Liver (tissue), 9 donors: ENCODE results near the gene TNNI3K. TPM values are rescaled to one million over a fixed set of nuclear protein-coding genes. Genes with fewer than 3 reads are reported as not detected.

ENCODE experiments used
- DNase-seq: peaks from one replicate; pipeline ENCODE4 v3.0.0-alpha.2; 2017; ENCODE audit warnings: low spot score
- H3K27ac ChIP-seq, 2 donors: one replicate each; pipeline ENCODE4 v1.7.0; 2013; ENCODE audit warnings: inconsistent platforms in 2 of 2, low read length in 2 of 2, control low read depth in 1 of 2, low read depth in 1 of 2, mild to moderate bottlenecking in 1 of 2
- H3K27me3 ChIP-seq, 4 donors: one replicate each; pipeline versions ENCODE4 v1.6.1 to v1.7.0; 2013; ENCODE audit warnings: low read length in 3 of 4, inconsistent platforms in 1 of 4, mild to moderate bottlenecking in 1 of 4, moderate library complexity in 1 of 4; ENCODE audit not compliant: control insufficient read depth in 4 of 4, insufficient read depth in 4 of 4
- H3K36me3 ChIP-seq, 4 donors: one replicate each; pipeline versions ENCODE4 v1.6.1 to v1.7.0; 2013; ENCODE audit warnings: low read length in 3 of 4, mild to moderate bottlenecking in 3 of 4, low read depth in 1 of 4, moderate library complexity in 1 of 4; ENCODE audit not compliant: control insufficient read depth in 4 of 4, insufficient read depth in 3 of 4
- H3K4me1 ChIP-seq, 4 donors: one replicate each; pipeline versions ENCODE4 v1.6.1 to v1.7.0; 2013; ENCODE audit warnings: low read length in 3 of 4, mild to moderate bottlenecking in 3 of 4, moderate library complexity in 1 of 4; ENCODE audit not compliant: control insufficient read depth in 4 of 4, insufficient read depth in 4 of 4
- H3K4me3 ChIP-seq, 3 donors: one replicate each; pipeline versions ENCODE4 v1.6.1 to v1.7.0; 2013; ENCODE audit warnings: low read length in 3 of 3, control low read depth in 1 of 3, low read depth in 1 of 3, mild to moderate bottlenecking in 1 of 3
- H3K9ac ChIP-seq, 2 donors: one replicate each; pipeline ENCODE4 v1.7.0; 2013; ENCODE audit warnings: low read length in 2 of 2, mild to moderate bottlenecking in 2 of 2, moderate library complexity in 2 of 2, control low read depth in 1 of 2, low read depth in 1 of 2
- H3K9me3 ChIP-seq, 4 donors: one replicate each; pipeline versions ENCODE4 v1.6.1 to v1.7.0; 2013; ENCODE audit warnings: low read length in 3 of 4; ENCODE audit not compliant: control insufficient read depth in 4 of 4
- ATF3 ChIP-seq: IDR thresholded peaks from 2 replicates; pipeline ENCODE4 v1.6.1; 2016; ENCODE audit warnings: antibody characterized with exemption
- EGR1 ChIP-seq, 2 donors: IDR thresholded peaks; 2 replicates each; pipeline ENCODE4 v1.6.1; 2016 to 2018; ENCODE audit warnings: antibody characterized with exemption in 2 of 2, low read depth in 2 of 2
- FOXA1 ChIP-seq: IDR thresholded peaks from 2 replicates; pipeline ENCODE4 v1.6.1; 2016; ENCODE audit warnings: antibody characterized with exemption
- FOXA2 ChIP-seq: IDR thresholded peaks from 2 replicates; pipeline ENCODE4 v1.6.1; 2016; ENCODE audit warnings: antibody characterized with exemption
- GABPA ChIP-seq, 2 donors: IDR thresholded peaks in 1 of 2; conservative IDR thresholded peaks in 1 of 2; 2 replicates each; pipeline ENCODE4 v1.6.1; 2016; ENCODE audit warnings: antibody characterized with exemption in 2 of 2, mild to moderate bottlenecking in 1 of 2, moderate library complexity in 1 of 2
- HNF4A ChIP-seq, 2 donors: conservative IDR thresholded peaks; 2 replicates each; pipeline ENCODE4 v1.6.1; 2016; ENCODE audit warnings: antibody characterized with exemption in 2 of 2, mild to moderate bottlenecking in 2 of 2
- HNF4G ChIP-seq: IDR thresholded peaks from 2 replicates; pipeline ENCODE4 v1.6.1; 2016; ENCODE audit warnings: antibody characterized with exemption
- JUND ChIP-seq, 2 donors: IDR thresholded peaks; 2 replicates each; pipeline ENCODE4 v1.6.1; 2016; ENCODE audit warnings: antibody characterized with exemption in 2 of 2
- NR2F2 ChIP-seq: IDR thresholded peaks from 2 replicates; pipeline ENCODE4 v1.6.1; 2016; ENCODE audit warnings: antibody characterized with exemption
- RAD21 ChIP-seq, 2 donors: IDR thresholded peaks; 2 replicates each; pipeline ENCODE4 v1.6.1; 2016; ENCODE audit warnings: antibody characterized with exemption in 2 of 2, mild to moderate bottlenecking in 2 of 2
- RXRA ChIP-seq, 2 donors: IDR thresholded peaks; 2 replicates each; pipeline ENCODE4 v1.6.1; 2017 to 2018; ENCODE audit warnings: antibody characterized with exemption in 2 of 2, mild to moderate bottlenecking in 1 of 2
- SP1 ChIP-seq: IDR thresholded peaks from 2 replicates; pipeline ENCODE4 v1.6.1; 2018; ENCODE audit warnings: antibody characterized with exemption, mild to moderate bottlenecking
- TAF1 ChIP-seq: conservative IDR thresholded peaks from 2 replicates; pipeline ENCODE4 v1.6.1; 2016; ENCODE audit warnings: antibody characterized with exemption, mild to moderate bottlenecking
- YY1 ChIP-seq: IDR thresholded peaks from 2 replicates; pipeline ENCODE4 v1.6.1; 2016; ENCODE audit warnings: antibody characterized with exemption, mild to moderate bottlenecking
- ZBTB33 ChIP-seq: IDR thresholded peaks from 2 replicates; pipeline ENCODE4 v1.6.1; 2016; ENCODE audit warnings: antibody characterized with exemption
- WGBS: extraction: QIAGEN DNeasy Blood & Tissue Kit; methylation state at CpG from one replicate; pipeline ENCODE4 v1.1.7; 2013; 5-methylcytosine and 5-hydroxymethylcytosine counted together
- polyA plus RNA-seq, 2 donors: library from polyadenylated mRNA; stranded (reverse) in 1 of 2; unstranded in 1 of 2; fragments of 200-250 nt in 1 of 2; fragments of >200 nt in 1 of 2; fragmentation: Nextera tagmentation in 1 of 2; extraction: Ambion mirVana in 1 of 2; gene quantifications; one replicate each; pipeline versions ENCODE4 v1.2.1 to v1.2.3, GENCODE V29; 2013 to 2015
- total RNA-seq, 2 donors: library from RNA; depleted of rRNA; stranded (reverse); fragments of >200 nt; gene quantifications; one replicate each; pipeline ENCODE4 v1.2.3, GENCODE V29; 2014
- TF ChIP-seq, protein P1 (sequence below): IDR thresholded peaks from 2 replicates; pipeline ENCODE4 v1.6.1; 2016; ENCODE audit warnings: antibody characterized with exemption, mild to moderate bottlenecking
- TF ChIP-seq, protein P2 (sequence below): IDR thresholded peaks from 2 replicates; pipeline ENCODE4 v1.6.1; 2016; ENCODE audit warnings: antibody characterized with exemption
- TF ChIP-seq, protein P3 (sequence below): fragments of 150-350 bp; IDR thresholded peaks from 2 replicates; pipeline ENCODE4 v1.5.1; 2017; ENCODE audit warnings: improper control_type of control experiment, low read depth, low read length; ENCODE audit not compliant: missing input control
- donor health status: healthy.
- donor health status: healthy.
- donor health status: healthy.
- donor health status: healthy.
- donor health status: healthy.

The TNNI3K gene
- total and polyA plus RNA-seq, 4 donors, result 0.09 to 0.10 TPM; not detected in 2

DNA sequence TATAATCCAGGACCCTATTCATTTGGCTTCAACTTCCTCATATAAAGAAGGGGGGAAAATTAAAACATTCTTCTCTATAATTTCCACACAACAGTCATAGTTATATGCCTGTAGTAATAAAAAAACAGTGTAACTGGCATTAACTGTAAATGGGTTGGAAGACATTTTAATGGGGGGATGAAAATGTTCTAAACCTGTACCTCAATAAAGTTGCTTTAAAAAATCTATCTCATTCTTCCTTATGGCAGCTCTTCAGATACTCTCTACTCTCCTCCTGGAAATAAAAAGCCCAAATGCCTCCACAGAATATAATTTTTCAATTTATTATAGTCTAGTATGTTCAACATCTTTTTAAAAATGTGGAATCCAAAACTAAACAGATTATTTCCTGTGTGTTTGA lies 39.8 kb upstream of the TNNI3K start:
- DNase-seq, result no peak
- no peak overlapping the region for H3K4me3 ChIP-seq
- H3K4me1 ChIP-seq, result peaks cover 0 to 7% (median 2%) of the 10 kb centered on the region in 4 donors
- H3K36me3 ChIP-seq, result no peaks in the 10 kb centered on the region
- H3K9ac ChIP-seq, result no peak overlapping the region
- H3K27ac ChIP-seq, result no peak overlapping the region
- H3K27me3 ChIP-seq, result no peaks in the 10 kb centered on the region
- TF ChIP-seq YY1 (no peak), EGR1 (IDR thresholded peaks at IDR 0.05; ENCODE audit: low read depth in 2 of 2) (no peak), NR2F2 (no peak), SP1 (no peak)
- TF ChIP-seq, protein P1, sequence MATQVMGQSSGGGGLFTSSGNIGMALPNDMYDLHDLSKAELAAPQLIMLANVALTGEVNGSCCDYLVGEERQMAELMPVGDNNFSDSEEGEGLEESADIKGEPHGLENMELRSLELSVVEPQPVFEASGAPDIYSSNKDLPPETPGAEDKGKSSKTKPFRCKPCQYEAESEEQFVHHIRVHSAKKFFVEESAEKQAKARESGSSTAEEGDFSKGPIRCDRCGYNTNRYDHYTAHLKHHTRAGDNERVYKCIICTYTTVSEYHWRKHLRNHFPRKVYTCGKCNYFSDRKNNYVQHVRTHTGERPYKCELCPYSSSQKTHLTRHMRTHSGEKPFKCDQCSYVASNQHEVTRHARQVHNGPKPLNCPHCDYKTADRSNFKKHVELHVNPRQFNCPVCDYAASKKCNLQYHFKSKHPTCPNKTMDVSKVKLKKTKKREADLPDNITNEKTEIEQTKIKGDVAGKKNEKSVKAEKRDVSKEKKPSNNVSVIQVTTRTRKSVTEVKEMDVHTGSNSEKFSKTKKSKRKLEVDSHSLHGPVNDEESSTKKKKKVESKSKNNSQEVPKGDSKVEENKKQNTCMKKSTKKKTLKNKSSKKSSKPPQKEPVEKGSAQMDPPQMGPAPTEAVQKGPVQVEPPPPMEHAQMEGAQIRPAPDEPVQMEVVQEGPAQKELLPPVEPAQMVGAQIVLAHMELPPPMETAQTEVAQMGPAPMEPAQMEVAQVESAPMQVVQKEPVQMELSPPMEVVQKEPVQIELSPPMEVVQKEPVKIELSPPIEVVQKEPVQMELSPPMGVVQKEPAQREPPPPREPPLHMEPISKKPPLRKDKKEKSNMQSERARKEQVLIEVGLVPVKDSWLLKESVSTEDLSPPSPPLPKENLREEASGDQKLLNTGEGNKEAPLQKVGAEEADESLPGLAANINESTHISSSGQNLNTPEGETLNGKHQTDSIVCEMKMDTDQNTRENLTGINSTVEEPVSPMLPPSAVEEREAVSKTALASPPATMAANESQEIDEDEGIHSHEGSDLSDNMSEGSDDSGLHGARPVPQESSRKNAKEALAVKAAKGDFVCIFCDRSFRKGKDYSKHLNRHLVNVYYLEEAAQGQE, result no peak
- H3K9me3 ChIP-seq, result no peaks in the 10 kb centered on the region

DNA sequence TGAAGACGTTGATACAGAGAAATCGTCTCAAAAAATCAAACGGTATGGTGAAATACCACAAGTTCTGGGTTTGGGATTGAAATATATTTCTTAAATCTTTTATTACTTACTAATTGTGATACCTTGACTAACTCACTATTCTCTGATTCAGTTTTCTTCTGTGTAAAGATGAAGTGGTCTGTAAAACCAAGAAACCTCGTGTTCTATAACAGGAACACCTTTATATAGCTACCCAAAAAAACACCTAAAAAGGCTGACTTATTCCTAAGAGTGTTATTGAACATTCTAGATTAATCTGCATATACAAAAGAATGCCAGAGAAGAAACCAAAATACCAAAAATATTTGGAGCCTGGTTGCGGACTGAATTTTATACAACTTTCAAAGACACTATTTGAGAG lies 37.9 kb upstream of the TNNI3K start:
- H3K27me3 ChIP-seq, result no peaks in the 10 kb centered on the region
- TF ChIP-seq JUND (IDR thresholded peaks at IDR 0.05) (no peak), TAF1 (no peak), NR2F2 (no peak), SP1 (no peak), HNF4A (conservative IDR thresholded peaks at IDR 0.05) (no peak), RAD21 (IDR thresholded peaks at IDR 0.05) (no peak), ATF3 (no peak), FOXA2 (no peak), RXRA (IDR thresholded peaks at IDR 0.05) (no peak), ZBTB33 (no peak), YY1 (no peak), GABPA (IDR thresholded peaks at IDR 0.05 in 1 of 2, conservative IDR thresholded peaks at IDR 0.05 in 1 of 2) (no peak), HNF4G (no peak), FOXA1 (no peak), EGR1 (IDR thresholded peaks at IDR 0.05; ENCODE audit: low read depth in 2 of 2) (no peak)
- TF ChIP-seq, protein P2, sequence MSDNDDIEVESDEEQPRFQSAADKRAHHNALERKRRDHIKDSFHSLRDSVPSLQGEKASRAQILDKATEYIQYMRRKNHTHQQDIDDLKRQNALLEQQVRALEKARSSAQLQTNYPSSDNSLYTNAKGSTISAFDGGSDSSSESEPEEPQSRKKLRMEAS, result no peak
- TF ChIP-seq, protein P1, result no peak
- TF ChIP-seq, protein P3, sequence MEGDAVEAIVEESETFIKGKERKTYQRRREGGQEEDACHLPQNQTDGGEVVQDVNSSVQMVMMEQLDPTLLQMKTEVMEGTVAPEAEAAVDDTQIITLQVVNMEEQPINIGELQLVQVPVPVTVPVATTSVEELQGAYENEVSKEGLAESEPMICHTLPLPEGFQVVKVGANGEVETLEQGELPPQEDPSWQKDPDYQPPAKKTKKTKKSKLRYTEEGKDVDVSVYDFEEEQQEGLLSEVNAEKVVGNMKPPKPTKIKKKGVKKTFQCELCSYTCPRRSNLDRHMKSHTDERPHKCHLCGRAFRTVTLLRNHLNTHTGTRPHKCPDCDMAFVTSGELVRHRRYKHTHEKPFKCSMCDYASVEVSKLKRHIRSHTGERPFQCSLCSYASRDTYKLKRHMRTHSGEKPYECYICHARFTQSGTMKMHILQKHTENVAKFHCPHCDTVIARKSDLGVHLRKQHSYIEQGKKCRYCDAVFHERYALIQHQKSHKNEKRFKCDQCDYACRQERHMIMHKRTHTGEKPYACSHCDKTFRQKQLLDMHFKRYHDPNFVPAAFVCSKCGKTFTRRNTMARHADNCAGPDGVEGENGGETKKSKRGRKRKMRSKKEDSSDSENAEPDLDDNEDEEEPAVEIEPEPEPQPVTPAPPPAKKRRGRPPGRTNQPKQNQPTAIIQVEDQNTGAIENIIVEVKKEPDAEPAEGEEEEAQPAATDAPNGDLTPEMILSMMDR, result no peak
- no peaks in the 10 kb centered on the region for H3K9me3 ChIP-seq
- peaks cover 0 to 5% (median under 1%) of the 10 kb centered on the region in 4 donors for H3K36me3 ChIP-seq
- H3K27ac ChIP-seq, result peak overlapping the region; percentile 74 to 83
- H3K4me1 ChIP-seq, result peaks cover 0 to 7% (median 2%) of the 10 kb centered on the region in 4 donors
- 88% methylated on average over 5 of the region's 5 CpGs for WGBS
- H3K9ac ChIP-seq, result no peak overlapping the region
- no peak for DNase-seq
- peak overlapping the region in 1 of 3 donors; percentile 73 for H3K4me3 ChIP-seq
